Astrocyte of the cerebellum (primary cell): ENCODE data around the gene FRRS1L.

Experiments
- DNase-seq: peaks from one replicate; pipeline ENCODE4 v3.0.0-alpha.2; 2011; ENCODE audit warnings: low read depth
- H3K4me3 ChIP-seq: 2 replicates; pipeline ENCODE4 v1.5.1; 2011; ENCODE audit warnings: mild to moderate bottlenecking, low read depth, low read length, moderate library complexity
- in situ Hi-C: cut with HindIII; loops from 2 replicates; pipeline ENCODE4 v1.10.0; 2017; ENCODE audit warnings: low sequenced_read_pairs
- TF ChIP-seq, protein P1 (sequence below): IDR thresholded peaks from 2 replicates; pipeline ENCODE4 v1.5.1; 2012; ENCODE audit warnings: low read length, low read depth, moderate library complexity, mild to moderate bottlenecking; ENCODE audit errors: missing control alignments

Gene FRRS1L

DNA sequence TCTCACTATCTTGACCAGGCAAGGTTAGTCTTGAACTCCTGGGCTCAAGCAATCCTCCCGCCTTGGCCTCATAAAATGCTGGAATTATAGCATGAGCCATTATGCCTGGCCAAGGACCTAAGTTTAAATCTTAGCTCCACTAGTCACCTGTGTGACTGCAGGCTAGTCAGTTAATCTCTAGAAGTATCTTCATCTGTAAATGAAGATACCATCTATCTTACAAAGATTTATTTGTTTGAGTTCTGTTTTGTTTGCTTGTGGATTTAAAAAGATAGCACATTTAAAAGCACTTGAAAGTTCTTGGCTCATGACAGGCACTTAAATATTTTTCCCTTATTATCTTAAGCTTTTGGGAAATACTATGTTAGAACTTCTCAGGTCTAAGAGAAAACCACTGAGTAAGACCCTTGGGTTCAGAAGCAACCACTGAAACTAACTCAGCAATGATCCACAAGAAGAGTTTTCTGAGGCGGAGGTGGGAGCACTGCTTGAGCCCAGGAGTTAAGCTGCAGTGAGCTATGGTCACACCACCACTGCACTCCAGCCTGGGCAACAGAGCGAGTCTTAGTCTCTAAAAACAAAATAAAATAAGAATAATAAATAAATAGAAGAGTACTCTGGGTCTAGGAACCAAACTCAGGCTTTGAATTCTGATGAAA lies 66.4 kb downstream of the FRRS1L start:
- in situ Hi-C loops: no loop called here
- no peak overlapping the region for H3K4me3 ChIP-seq
- DNase-seq: no peak
- TF ChIP-seq, protein P1, sequence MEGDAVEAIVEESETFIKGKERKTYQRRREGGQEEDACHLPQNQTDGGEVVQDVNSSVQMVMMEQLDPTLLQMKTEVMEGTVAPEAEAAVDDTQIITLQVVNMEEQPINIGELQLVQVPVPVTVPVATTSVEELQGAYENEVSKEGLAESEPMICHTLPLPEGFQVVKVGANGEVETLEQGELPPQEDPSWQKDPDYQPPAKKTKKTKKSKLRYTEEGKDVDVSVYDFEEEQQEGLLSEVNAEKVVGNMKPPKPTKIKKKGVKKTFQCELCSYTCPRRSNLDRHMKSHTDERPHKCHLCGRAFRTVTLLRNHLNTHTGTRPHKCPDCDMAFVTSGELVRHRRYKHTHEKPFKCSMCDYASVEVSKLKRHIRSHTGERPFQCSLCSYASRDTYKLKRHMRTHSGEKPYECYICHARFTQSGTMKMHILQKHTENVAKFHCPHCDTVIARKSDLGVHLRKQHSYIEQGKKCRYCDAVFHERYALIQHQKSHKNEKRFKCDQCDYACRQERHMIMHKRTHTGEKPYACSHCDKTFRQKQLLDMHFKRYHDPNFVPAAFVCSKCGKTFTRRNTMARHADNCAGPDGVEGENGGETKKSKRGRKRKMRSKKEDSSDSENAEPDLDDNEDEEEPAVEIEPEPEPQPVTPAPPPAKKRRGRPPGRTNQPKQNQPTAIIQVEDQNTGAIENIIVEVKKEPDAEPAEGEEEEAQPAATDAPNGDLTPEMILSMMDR: no peak

DNA sequence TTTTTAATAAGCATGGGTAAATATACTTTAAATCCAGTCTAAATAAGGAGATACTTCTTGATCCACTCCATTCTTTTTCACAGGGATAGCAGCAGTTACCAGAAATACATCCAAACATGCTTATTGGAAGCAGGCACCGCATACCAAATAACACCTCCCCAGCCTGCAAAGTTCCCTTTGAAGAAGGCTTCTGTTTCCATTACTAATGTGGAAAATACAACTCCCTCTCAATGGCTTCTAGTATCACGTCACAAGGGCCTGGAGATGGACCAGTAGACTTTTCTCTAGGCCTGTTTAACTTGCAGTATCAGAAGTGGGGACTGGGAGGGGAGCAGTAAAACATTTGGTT lies 68.1 kb downstream of the FRRS1L start:
- TF ChIP-seq, protein P1: no peak
- in situ Hi-C loops: no loop called here
- DNase-seq: no peak
- no peak overlapping the region for H3K4me3 ChIP-seq

DNA sequence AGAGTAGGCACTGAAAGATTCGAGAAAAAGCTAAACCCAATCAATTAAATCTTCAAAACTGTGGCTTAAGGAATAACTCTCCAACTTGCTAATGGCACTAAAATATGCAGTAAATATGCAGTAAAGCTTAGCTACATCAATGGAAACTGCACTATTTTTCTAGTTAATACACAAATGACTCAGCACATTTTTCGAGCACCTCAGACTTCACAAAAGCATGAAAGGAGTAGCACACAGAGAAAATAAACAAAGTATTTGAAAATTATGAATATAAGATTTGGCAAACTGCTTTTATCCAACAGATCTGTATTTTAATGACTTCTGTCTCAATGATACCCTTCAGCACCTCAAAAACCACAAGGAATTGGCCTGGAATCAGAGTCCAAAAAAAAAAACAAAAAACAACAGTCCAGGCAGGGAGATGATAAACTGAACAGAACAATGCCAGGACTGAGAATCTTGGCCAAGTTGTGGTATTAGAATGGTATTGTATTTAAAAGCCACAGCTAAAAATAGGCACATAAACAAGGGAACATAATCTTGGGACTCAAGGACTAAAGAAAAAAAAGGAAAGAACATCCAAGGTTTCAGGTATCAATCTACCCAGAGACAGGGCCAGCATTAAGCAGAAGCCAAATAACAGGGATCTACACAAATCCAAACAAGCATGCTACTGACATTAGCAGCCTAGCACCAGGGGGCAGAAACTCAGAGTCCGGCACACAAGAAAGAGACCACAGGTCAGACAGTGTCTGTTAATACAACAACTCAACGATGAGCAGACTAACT lies 68.7 kb downstream of the FRRS1L start:
- in situ Hi-C loops: no loop called here
- no peak overlapping the region for H3K4me3 ChIP-seq
- TF ChIP-seq, protein P1: no peak
- DNase-seq: peak; percentile 98

DNA sequence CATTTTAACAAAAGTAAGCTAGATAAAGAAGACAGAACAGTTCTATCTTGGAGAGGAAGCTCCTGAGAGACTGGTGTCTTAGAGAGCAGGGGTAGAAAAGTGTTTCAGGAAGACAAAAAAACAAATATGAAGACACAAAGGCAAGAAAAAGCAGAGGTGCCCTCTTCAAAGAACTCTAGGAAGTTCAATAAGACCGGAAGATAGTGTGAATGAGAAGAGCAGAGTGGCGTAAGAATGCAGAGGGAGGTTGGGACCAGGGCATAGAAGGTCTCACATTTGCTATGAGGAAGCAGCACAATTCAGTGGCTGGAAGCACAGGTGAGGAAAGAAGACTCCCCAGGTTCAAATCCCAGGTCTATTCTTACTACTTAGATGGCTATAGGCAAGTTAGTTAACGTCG lies 69.9 kb downstream of the FRRS1L start:
- in situ Hi-C loops: no loop called here
- DNase-seq: no peak
- TF ChIP-seq, protein P1: no peak
- no peak overlapping the region for H3K4me3 ChIP-seq

DNA sequence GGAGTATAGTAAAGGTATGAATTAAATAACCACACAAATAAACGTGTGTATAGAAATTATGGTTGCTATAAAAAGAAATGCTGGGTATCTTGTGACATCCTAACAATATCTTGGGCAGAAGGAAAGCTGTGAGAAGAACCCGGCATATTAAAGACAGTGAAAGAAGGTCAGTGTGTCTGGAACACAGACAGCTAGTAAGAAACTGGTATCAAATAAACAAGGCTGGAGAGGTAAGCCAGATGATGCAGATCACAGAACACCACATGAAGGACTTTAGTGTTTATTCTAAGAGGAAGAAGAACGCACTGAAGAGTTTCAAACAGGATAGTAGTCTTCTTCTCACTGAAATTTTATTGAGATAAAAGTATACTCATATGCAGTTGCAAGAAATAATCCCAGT lies 71.7 kb downstream of the FRRS1L start:
- DNase-seq: no peak
- in situ Hi-C loops: no loop called here
- TF ChIP-seq, protein P1: no peak
- no peak overlapping the region for H3K4me3 ChIP-seq

DNA sequence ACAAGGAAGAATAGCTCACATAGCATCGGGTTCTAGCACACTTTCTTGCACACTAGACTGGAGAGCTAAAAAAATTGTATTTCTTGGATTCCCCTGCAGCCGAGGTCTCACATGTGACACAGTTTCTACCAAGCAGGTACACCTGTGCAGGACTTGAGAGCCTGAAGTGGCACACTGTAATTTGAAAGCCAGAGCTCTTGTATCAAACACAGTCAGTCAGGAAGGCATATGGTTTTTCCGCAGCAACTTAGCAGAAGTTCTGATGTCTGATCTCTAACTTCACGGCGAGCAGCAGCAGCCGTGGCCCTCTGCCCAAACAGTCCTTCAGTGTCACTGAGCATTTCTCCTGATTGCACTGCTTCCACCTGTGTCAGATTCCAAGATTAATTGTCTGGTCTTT lies 72.8 kb downstream of the FRRS1L start:
- H3K4me3 ChIP-seq: no peak overlapping the region
- no peak for DNase-seq
- TF ChIP-seq, protein P1: no peak
- in situ Hi-C loops: no loop called here
